ENCODE results near the gene PTBP3. TPM values are rescaled to one million over a fixed set of nuclear protein-coding genes. Genes with fewer than 3 reads are reported as not detected.

PTBP3 gene
- total RNA-seq, 1 donor from 2014 or later: 210 TPM

DNA sequence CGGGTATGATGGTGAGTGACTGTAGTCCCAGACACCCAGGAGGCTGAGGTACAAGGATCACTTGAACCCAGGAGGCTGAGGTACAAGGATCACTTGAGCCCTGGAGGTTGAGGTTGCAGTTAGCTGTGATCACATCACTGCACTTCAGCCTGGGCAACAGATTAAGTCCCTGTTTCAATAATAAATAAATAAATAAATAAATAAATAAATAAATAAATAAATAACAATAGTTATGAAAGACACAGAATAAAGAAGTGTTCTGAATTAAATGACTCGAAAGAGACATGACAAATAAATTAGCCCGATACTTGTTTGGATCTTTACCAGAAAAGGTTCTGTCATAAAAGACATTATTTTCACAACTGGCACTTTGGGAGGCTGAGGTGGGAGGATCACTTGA lies 86.3 kb downstream of the PTBP3 start:
- no peak for DNase-seq (ENCODE audit: low read depth)
- H3K4me3 ChIP-seq (ENCODE audit: low read depth, low read length): no peak overlapping the region
- TF ChIP-seq, protein P1, sequence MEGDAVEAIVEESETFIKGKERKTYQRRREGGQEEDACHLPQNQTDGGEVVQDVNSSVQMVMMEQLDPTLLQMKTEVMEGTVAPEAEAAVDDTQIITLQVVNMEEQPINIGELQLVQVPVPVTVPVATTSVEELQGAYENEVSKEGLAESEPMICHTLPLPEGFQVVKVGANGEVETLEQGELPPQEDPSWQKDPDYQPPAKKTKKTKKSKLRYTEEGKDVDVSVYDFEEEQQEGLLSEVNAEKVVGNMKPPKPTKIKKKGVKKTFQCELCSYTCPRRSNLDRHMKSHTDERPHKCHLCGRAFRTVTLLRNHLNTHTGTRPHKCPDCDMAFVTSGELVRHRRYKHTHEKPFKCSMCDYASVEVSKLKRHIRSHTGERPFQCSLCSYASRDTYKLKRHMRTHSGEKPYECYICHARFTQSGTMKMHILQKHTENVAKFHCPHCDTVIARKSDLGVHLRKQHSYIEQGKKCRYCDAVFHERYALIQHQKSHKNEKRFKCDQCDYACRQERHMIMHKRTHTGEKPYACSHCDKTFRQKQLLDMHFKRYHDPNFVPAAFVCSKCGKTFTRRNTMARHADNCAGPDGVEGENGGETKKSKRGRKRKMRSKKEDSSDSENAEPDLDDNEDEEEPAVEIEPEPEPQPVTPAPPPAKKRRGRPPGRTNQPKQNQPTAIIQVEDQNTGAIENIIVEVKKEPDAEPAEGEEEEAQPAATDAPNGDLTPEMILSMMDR (conservative IDR thresholded peaks at IDR 0.05; ENCODE audit: low read depth, low read length): no peak

DNA sequence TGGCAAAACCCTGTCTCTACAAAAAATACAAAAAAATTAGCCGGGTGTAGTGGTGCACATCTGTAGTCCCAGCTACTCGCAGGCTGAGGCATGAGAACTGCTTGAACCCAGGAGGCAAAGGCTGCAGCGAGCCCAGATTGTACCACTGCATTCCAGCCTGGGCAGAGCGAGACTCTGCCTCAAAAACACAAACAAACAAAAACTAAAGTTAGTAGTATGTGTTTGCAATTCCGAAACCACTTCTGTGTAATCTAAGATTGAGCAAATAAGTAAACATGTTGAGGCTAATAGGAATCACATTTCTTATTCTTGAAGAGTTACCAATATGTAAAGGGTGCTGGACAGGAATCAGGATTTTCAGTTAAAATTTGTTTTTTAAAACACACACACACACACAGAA lies 88.3 kb downstream of the PTBP3 start:
- TF ChIP-seq, protein P1 (conservative IDR thresholded peaks at IDR 0.05; ENCODE audit: low read depth, low read length): no peak
- no peak for DNase-seq (ENCODE audit: low read depth)
- H3K4me3 ChIP-seq (ENCODE audit: low read depth, low read length): no peak overlapping the region

- DNase-seq (ENCODE audit: low read depth): no peak
- TF ChIP-seq, protein P1 (conservative IDR thresholded peaks at IDR 0.05; ENCODE audit: low read depth, low read length): no peak
- no peak overlapping the region for H3K4me3 ChIP-seq (ENCODE audit: low read depth, low read length)
Observed at GRCh38 chr9:112242147-112242804, 91.1 kb downstream of the PTBP3 start.

DNA sequence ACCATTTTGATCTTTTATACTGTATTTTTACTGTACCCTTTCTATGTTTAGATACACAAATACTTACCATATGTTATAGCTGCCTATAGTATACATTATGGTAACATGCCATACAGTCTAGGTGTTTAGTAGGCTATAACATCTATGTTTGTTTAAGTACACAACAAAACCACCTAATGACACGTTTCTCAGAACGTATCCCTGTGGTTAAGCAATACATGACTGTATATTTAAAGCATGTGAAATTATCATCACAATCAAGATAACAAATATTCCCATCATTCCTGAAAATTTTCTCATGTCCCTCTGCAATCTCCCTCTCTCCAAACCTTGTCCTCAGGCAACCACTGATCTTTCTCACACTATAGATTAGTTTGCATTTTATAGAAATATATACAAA lies 91.9 kb downstream of the PTBP3 start:
- DNase-seq (ENCODE audit: low read depth): no peak
- no peak overlapping the region for H3K4me3 ChIP-seq (ENCODE audit: low read depth, low read length)
- TF ChIP-seq, protein P1 (conservative IDR thresholded peaks at IDR 0.05; ENCODE audit: low read depth, low read length): no peak

- no peak for DNase-seq (ENCODE audit: low read depth)
- TF ChIP-seq, protein P1 (conservative IDR thresholded peaks at IDR 0.05; ENCODE audit: low read depth, low read length): no peak
- no peak overlapping the region for H3K4me3 ChIP-seq (ENCODE audit: low read depth, low read length)
Observed at GRCh38 chr9:112239708-112240107, 93.7 kb downstream of the PTBP3 start.

GRCh38 chr9:112239284-112239683 lies 94.1 kb downstream of the PTBP3 start:
- H3K4me3 ChIP-seq (ENCODE audit: low read depth, low read length): no peak overlapping the region
- DNase-seq (ENCODE audit: low read depth): no peak
- TF ChIP-seq, protein P1 (conservative IDR thresholded peaks at IDR 0.05; ENCODE audit: low read depth, low read length): no peak

DNA sequence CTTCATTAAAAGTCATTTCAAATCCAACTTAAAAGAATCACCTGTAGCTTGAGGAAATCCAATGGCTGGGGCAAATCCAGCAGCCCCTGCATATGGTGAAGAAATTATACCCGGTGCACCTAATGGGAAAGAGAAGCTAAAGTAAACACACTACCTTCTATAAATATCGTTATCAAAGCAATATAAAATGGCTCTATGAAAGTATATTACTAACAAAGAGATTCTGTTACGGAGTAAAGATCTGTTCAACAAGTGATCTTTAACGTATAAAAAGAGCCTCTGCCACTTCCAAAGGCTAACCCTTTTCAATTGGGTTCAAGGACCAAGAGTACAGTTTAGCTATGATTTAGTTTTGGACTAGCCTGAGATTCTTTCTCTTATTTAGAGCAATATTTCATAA lies 98.6 kb downstream of the PTBP3 start:
- TF ChIP-seq, protein P1 (conservative IDR thresholded peaks at IDR 0.05; ENCODE audit: low read depth, low read length): no peak
- DNase-seq (ENCODE audit: low read depth): no peak
- H3K4me3 ChIP-seq (ENCODE audit: low read depth, low read length): no peak overlapping the region
